ENCODE results near the gene GRB14. TPM values are rescaled to one million over a fixed set of nuclear protein-coding genes. Genes with fewer than 3 reads are reported as not detected.
"Not testable (repeated sequence)": the region's sequence is repeated elsewhere in the genome, so short reads cannot be mapped to it uniquely, and the experiment has no call there.

GRB14 gene
- 10.4 and 22.1 TPM in 2 replicates for total RNA-seq

DNA sequence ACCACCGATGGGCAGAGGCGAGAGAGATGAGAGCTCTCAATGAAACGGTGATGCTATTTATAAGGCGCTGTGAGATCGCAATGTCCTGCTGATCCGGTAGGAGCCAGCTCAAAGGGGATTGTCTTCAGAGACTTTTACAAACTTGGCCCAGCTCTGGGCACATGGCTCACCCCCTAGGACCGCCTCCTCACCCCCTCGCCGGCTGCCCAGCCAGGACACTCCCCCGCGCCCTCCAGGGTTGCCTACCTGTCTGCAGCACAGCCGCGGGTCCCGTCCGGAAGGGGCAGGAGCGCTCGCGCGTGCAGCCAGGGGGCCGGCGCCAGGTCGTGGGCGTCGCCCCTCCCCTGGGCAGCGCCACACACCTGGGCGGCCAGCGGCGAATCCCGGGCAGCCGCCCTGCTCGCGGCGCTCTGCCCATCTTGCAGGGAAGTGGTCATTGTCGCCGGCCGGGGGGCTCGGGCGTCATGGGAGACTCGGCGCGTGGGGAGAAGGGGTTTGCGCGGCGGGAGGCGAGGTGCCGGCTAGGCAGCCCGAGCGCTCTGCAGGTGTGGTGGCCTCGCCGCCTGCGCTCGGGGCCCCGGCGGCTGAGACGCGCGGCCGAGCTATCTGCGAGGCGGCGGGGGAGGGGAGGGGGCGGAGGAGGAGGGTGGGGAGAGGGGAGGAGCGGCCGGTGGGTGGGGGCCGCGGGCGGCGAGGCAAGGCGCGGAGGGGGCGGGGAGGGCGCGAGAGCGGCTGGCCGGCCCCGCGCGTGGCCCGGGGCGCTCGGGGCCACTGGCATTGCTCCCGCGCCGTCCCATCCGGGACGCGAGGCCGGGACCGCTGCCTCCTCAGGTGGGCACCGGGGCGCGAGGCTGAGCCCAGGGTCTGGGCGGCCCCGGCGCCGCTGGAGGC is at the start of gene GRB14:
Gene GRB14 (minus strand): TSS at position 610 of the 891 bp plus-strand sequence. CDS start 173 bp downstream, at position 437.
- DNase-seq (ENCODE audit: low read depth): peak; percentile 79

DNA sequence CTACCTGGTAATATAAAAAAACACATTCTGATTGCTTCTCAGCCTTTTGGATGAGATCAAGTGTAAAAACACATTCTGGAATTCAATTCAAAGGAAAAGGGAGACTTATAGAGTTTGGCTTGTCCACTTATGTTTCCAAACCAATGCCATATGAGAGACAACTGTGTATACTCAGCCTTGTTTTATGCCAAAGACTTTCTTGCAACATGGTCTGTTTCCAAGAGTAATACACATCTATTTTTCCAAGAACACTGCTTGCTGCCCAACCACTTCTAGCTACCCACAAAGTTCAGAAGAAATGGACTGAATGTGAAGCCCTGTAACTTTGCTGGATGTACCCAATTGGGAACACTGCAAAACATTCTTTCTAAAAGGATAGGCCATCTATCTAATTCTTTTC is 48.0 kb upstream of the GRB14 start:
- no peak for DNase-seq (ENCODE audit: low read depth)

DNA sequence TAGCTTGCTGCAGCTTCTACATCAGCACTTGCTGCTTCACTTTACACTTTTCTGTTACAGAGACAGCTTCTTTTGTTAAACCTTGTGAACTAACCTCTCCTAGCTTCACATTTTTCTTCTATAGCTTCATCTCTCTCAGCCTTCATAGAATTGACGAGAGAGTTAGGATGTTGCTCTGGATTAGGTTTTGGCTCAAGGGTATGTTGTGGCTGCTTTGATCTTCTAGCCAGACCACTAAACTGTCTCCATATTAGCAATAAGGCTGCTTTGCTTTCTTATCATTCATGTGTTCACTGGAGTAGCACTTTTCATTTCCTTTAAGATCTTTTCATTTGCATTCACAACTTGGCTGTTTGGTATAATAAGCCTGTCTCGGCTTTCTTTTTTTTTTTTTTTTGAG is 46.3 kb upstream of the GRB14 start:
- no peak for DNase-seq (ENCODE audit: low read depth)

DNA sequence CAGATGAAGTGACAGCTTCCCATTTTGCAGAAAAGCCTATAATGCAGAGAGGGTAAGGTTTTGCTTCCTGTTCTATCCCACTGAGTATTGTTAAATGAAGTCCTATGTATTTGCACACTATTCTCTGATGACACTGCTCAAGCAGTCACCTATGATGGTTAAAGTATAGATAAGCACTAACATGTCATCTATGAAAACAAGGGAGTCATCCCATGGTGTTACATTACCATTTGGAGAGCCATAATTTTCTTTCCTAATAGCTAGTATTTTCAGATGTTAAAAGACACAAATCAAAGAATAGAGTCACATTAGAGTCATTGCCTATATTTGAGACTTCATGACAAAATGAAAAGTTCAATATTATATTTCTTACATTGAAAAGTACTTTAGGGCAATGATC is 42.8 kb upstream of the GRB14 start:
- no peak for DNase-seq (ENCODE audit: low read depth)

DNA sequence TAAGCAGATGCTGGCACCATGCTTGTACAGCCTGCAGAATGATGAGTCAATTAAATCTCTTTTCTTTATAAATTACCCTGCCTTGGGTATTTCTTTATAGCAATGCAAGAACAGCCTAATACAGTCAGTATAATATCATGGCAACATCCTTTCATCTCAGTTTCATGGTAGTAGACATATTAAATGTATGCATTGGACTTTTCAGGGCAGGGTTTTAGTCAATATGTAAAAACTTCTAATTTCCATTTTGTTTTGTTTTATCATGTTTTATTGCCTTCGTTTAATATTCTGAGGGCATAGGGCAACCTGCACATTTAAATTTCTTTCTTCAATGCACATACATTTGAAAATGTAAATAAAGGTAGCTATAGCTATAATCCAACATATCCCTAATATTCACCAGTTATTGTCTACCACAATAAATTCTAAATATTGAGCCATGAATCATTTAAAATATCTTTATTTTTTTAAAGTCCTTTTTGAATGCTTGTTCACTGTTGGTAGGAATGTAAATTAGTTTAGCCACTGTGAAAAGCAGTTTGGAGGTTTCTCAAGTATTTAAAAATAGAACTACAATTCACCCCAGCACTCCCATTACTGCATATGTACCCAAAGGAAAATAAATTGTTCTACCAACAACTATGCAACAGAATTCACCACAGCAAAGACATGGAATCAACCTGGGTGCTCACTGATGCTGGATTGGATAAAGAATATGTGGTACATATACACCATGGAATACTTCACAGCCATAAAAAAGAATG is 41.8 kb upstream of the GRB14 start:
- DNase-seq (ENCODE audit: low read depth): no peak

DNA sequence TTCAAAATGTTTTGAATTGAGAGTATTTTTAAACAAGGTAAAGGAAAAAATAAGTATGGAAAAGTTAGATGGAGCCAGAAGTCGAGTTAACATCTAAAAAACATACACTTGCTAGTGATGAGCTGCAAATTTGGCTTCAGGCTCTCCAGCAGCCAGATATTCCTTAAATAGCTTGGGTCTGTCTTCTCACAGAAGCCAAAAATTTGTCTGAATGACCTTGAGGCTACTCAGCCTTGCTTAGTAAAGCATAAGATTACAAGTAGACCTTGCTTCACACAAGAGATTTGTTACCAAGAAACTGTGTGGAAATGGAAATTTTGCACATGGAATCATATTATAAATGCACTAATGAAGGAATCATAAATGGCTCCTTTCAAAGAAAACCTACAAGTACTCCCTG is 40.8 kb upstream of the GRB14 start:
- no peak for DNase-seq (ENCODE audit: low read depth)

DNA sequence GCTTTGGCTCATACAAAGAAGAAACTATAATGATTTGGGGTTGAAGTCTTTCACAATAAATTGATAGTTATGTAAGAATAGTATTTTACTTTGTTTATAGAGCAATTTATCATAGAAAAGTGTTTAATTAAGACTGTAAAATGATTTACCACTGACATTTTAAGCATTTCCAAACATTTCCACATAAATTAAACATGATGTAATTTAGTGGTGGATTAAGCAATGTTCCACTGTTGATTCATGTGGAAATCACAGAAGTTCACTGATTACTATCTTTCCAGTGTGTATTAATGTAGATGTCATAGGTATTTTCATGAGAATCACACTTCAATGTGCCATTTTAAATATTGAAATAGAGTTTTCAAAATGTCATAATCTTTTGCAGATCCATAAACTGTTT is 40.1 kb upstream of the GRB14 start:
- DNase-seq (ENCODE audit: low read depth): peak; percentile 71

DNA sequence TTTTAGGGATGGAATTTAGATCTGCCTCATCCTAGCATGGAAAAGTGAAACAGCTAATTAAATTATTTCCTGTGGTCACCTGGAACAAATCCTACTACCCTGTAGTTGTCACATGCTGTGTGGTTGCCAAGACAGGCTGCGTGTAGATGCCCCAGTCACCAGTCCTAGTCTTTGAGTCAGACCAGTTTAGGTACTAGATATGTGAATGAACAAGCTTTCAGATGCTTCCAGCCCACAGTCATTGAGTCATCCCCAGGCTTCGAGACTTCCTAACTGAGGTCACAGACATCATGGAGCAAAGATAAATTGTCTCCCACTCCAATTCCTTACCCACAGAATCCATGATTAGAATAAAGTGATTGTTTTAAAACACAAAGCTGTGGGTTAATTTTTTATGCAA is 35.8 kb upstream of the GRB14 start:
- peak; percentile 95 for DNase-seq (ENCODE audit: low read depth)

DNA sequence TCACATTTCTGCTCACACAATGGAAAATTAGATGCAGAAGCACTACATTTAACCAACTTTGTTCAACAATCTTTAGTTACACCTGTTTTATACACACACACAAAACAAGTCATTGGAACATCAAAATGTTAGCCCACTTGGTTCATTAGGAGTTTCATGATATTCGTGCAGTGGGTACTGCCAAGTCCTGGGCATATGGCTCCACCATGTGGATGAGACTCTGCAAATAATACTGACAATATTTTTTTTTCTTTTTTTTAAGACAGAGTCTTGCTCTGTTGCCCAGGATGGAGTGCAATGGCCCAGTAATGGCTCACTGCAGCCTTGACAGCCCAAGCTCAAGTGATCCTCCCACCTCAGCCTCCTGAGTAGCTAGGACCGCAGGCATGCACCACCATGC is 34.5 kb upstream of the GRB14 start:
- DNase-seq (ENCODE audit: low read depth): peak; percentile 50

DNA sequence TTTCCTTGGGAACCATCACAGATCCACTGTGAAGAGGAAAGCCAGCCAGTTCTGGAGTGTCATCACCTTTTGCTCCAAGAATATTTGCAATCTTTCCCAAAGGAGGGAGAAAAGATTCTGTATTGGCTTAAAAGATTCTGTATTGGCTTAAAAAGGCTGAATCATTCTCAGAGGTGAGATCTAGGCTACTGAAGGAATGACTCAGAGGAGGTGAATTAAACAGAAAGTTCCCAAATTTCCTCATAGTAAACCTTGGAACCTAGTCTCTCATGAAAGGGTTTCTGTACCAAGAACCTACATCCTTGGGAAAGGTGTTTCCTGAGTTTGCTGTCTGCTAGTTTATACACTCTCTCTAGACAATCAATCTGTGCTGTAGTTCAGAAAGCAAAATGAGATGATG is 34.1 kb upstream of the GRB14 start:
- DNase-seq (ENCODE audit: low read depth): peak; percentile 89

DNA sequence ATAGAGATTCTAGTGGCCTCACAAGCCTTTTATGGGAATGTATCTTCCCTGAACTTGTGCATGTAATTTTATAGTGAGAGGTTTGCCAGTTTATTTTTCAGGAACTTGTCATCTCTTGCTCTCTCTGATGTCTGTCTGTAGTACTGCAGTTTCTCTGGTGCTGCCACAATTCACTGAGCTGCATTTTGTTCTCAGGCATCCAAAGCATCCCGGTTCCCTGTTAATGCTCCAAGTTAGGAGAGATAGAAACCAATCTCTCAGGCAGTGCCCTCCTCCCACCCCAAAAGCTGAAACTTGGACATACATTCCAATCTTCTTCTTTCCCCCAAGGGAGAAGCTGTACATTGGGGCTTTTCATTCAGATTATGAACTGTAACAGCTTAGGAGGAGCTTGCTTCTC is 30.1 kb upstream of the GRB14 start:
- no peak for DNase-seq (ENCODE audit: low read depth)

DNA sequence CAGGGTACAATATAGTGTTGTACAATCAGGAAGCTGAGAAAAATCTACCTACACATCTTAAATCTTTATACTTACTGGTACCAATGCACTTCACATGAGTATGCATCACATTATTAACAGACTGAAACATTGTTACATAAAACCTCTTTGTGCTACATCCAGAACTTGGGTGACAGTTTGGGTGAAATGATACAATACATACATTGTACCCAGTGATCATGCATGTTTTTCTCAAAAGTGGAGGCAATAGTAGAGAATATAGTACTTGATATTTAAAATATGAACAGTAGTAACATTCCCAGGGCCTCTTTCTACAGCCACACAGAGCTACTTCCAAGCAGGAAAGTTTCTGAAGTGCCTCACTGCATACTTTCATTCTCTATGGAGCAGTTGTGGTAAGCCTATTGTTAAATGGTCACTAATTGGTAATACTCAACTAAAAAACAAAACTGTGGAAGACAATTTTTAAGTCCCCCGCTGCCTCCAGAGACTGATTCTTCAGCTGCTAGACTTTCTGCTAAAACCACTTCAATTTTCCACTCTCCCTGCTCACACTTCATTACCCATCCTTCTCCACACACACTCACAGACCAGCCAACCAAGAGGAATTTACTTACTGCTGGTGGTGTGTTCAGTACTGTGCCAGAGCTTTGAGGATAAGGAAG is 22.9 kb upstream of the GRB14 start:
- peak; percentile 96 for DNase-seq (ENCODE audit: low read depth)

DNA sequence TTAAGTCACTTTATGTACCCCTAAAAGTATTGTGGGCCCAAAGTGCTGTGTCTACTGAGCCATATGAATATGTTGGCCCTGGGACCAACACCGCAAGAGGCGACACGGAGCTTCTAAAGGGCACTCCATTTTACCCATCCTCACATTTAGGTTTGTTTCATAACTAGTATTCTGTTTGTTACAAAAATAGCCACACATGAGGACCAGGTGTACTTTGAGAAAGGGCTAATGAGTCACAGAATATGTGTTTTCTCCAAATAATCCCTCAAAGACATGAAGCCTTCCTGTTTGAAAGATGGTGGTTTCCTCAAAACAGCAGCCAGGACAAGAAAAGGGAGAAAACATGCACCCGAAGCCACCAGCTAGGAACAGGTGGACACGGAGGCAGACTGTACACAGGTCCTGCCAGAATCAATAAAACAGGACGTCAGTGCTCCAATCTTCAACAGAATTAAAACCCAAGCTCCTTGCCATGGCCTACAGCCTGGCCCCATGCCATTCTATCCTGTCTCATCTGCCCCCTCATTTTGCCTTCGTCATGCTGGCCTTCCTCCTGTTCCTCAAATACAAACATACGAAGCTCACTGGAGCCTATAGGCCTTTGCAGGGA is 21.8 kb upstream of the GRB14 start:
- no peak for DNase-seq (ENCODE audit: low read depth)

DNA sequence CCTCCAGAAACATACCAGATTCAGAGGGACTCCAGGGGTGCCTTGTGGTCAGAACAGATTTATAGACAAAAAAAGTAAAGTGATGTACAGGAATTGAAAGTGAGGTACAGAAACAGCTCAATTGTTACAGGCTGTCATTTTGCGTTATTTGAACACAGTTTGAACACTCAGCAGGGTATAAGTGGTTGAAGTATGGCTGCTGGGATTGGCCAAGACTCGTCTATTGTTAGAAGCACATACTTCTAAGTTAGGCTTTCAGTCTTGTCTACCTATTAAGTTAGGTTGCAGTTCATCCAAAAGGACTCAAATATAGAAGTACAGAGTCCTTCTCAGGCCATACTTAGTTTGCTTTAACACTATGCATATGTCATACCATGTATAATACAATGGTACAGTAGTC is 21.0 kb upstream of the GRB14 start:
- no peak for DNase-seq (ENCODE audit: low read depth)

DNA sequence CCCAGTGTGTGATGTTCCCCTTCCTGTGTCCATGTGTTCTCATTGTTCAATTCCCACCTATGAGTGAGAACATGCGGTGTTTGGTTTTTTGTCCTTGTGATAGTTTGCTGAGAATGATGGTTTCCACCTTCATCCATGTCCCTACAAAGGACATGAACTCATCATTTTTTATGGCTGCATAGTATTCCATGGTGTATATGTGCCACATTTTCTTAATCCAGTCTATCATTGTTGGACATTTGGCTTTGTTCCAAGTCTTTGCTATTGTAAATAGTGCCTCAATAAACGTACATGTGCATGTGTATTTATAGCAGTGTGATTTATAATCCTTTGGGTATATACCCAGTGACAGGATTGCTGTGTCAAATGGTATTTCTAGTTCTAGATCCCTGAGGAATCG is 7.0 kb upstream of the GRB14 start:
- DNase-seq (ENCODE audit: low read depth): not testable (repeated sequence)

DNA sequence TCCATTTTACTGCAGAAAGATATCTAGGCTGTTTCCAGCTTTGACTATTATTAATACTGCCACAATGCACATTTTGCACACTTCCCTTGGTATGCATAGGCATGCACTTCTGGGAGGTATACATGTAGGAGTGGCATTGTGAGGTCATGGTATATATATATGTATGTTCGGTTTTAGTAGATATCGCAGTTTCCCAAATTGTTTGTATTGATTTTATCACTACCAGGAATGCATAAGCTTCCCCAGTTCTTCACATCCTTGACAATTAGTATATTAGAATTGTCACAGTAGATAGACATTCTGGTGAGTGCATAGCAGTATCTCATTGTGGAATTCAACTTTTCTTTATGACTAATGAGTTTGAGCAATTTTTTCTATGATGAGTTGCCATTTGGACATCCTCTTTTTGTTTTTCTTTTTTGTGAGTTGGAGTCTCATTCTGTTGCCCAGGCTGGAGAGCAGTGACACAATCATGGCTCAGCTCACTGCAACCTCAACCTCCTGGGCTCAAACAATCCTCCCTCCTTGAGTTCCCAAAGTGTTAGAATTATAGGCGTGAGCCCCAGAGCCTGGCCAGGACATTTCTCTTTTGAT is 4.2 kb upstream of the GRB14 start:
- DNase-seq (ENCODE audit: low read depth): no peak

DNA sequence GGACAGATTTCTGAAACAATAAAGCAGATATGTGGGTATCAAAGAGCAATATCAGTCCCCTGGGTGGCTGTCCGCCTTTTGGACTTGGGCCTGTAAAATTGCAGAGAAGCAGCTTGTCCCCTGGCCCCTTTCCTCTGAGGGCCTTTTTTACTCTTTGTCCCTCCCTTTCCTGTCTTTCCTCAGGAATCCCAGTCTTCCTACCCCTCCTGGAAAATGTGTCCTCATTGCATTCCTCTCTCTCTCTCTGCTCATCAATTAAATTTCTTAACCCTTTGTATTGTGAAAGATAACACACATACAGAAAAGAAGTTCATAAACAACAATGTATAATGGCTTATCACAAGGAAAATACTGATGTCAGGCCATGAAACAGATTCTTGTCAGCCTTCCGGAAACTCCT is 3.0 kb upstream of the GRB14 start:
- no peak for DNase-seq (ENCODE audit: low read depth)

DNA sequence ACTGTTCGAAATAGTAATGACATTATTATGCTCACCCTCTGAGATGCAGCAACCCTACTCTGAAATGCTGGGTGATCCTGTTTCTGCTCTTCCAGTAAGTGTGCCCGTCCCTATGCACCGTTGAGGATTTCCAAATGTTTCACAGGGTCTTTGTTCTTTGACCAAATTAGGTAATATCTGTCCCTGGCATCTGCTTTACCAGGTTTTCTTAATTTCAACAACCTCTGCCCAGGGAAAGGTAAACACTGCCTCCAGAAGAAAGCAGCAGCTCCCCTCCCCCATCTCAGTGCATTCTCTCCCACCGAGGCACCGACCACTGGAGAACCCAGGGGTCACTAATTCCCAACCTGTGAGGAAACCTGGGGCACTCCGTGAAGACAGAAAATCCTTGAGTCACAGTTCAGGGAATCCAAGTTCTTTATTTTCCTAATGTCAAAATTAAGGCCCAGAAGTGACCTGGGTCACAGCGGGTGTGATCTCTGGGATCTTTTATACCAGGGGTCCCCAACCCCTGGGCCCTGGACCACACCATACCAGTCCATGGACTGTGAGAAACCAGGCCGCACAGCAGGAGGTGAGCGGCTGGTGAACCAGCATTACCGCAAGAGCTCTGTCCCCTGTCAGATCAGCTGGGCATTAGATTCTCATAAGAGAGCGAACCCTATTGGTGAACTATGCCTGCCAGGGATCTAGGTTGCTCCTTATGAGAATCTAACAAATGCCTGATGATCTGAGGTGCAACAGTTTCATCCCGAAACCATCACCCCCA is 1.2 kb upstream of the GRB14 start:
- peak; percentile 59 for DNase-seq (ENCODE audit: low read depth)

DNA sequence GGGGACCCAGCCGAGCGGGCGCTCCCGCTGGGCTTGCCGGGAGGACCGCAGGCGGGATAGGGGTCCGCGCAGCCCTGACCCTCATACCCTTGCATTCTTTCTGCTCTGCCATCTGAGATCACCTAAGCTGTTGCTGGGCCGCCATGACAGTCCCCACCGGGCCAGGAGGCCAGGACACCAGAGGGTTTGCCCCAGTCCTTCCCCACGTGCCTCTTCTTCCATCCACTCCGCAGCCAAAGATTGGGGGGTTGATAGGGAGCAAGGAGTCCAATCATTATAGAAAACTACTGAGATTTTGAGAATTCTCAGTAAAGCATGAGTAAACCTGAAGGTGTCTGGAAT is 453 bp upstream of the GRB14 start:
- no peak for DNase-seq (ENCODE audit: low read depth)

DNA sequence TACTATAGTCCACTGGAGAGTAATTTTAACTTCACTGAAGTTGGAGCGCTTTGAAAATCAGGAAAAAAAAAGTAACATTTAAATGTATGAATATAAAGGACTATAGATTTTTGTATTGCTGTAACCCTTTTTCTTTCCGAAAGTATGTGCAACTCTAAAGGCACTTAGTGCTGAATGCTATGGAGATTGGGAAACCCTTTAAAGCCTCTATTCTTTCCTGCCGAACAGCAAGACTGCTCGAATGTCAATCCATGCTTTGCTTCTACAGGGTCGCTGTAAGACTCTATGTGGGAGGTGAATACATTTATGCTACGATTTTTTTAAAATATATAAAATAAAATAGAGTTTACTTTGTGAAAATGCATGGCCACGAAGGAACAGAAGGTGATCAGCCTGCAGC is 825 bp downstream of the GRB14 start:
- DNase-seq (ENCODE audit: low read depth): no peak

DNA sequence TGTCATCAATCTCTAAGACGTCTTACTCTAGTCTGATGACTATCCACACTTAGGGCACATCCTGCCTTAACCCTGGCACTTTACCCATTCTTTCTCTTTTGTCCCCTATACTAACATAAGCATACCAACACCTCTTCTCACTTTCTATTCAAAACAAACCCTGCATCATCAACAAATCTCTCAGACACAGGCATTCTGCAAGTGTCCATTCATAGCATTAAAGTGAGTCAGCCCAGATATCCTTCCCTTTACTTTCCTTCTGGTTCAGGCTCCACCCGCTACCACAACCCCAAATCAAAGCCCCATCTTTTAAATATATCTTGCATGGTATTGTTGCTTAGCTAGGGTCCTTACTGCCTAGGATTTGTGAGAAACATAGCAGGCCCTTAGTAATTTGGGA is 3.8 kb downstream of the GRB14 start:
- DNase-seq (ENCODE audit: low read depth): peak; percentile 71

Data from renal cortical epithelial cell (primary cell).